ENCODE results near the gene FBXO41.

Gene FBXO41

GRCh38 chr2:73260338-73260984 is 23.8 kb downstream of the FBXO41 start:
- no peak for DNase-seq

GRCh38 chr2:73259704-73260337 is 24.5 kb downstream of the FBXO41 start:
- no peak for DNase-seq

- DNase-seq: no peak
Observed at GRCh38 chr2:73259276-73259675, 25.0 kb downstream of the FBXO41 start.

GRCh38 chr2:73258913-73259215 is 25.4 kb downstream of the FBXO41 start:
- DNase-seq: no peak

GRCh38 chr2:73258186-73258912 is 25.9 kb downstream of the FBXO41 start:
- DNase-seq: no peak

GRCh38 chr2:73257425-73258125 is 26.7 kb downstream of the FBXO41 start:
- DNase-seq: no peak

- no peak for DNase-seq
Observed at GRCh38 chr2:73257021-73257420, 27.3 kb downstream of the FBXO41 start.

GRCh38 chr2:73256618-73256922 is 27.7 kb downstream of the FBXO41 start:
- no peak for DNase-seq

- no peak for DNase-seq
Observed at GRCh38 chr2:73255907-73256617, 28.2 kb downstream of the FBXO41 start.

GRCh38 chr2:73255007-73255644 is 29.2 kb downstream of the FBXO41 start:
- no peak for DNase-seq

GRCh38 chr2:73254343-73255006 is 29.8 kb downstream of the FBXO41 start:
- no peak for DNase-seq

GRCh38 chr2:73253901-73254300 is 30.4 kb downstream of the FBXO41 start:
- no peak for DNase-seq

GRCh38 chr2:73253400-73253799 is 30.9 kb downstream of the FBXO41 start:
- DNase-seq: no peak

GRCh38 chr2:73252238-73253027 is 31.8 kb downstream of the FBXO41 start:
- DNase-seq: no peak

GRCh38 chr2:73250872-73251846 is 33.1 kb downstream of the FBXO41 start:
- no peak for DNase-seq

GRCh38 chr2:73249636-73250035 is 34.6 kb downstream of the FBXO41 start:
- DNase-seq: no peak

GRCh38 chr2:73246850-73247249 is 37.4 kb downstream of the FBXO41 start:
- DNase-seq: no peak

GRCh38 chr2:73244580-73244979 is 39.7 kb downstream of the FBXO41 start:
- no peak for DNase-seq

GRCh38 chr2:73243884-73244570 is 40.3 kb downstream of the FBXO41 start:
- DNase-seq: peak; percentile 16

Measured in NCI-H1105 treated with DMSO at 0.1 percent for 48 hours (cell line).